NB4 (cell line): ENCODE results near the gene B3GNT9.

Experiments
- CTCF ChIP-seq: IDR thresholded peaks from one replicate; pipeline ENCODE4 v1.5.1; 2012; ENCODE audit warnings: low read depth, low read length
- POLR2A ChIP-seq: IDR thresholded peaks from 2 replicates; pipeline ENCODE4 v1.6.1; 2011; ENCODE audit warnings: mild to moderate bottlenecking; ENCODE audit not compliant: insufficient read length; ENCODE audit errors: extremely low read depth
- TF ChIP-seq, protein P1 (sequence below): IDR thresholded peaks from 2 replicates; pipeline ENCODE4 v1.6.1; 2011; ENCODE audit warnings: low read depth, low read length

- TF ChIP-seq, protein P1, sequence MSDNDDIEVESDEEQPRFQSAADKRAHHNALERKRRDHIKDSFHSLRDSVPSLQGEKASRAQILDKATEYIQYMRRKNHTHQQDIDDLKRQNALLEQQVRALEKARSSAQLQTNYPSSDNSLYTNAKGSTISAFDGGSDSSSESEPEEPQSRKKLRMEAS = no peak
- TF ChIP-seq POLR2A = no peak
- TF ChIP-seq CTCF = no peak
These were observed 52.2 kb downstream of the B3GNT9 start for GRCh38 chr16:67098599-67098998.
